GM23248 (cell line): ENCODE measurements around the gene PLK2.

Experiments used
- EZH2 ChIP-seq: fragments of 200-600 bp; sonication (generic); IDR thresholded peaks from 2 replicates; pipeline ENCODE4 v1.6.1; 2018; ENCODE audit warnings: antibody characterized with exemption, mild to moderate bottlenecking; ENCODE audit not compliant: insufficient read depth, poor library complexity, severe bottlenecking
- EZH2phosphoT487 ChIP-seq: fragments of 200-600 bp; sonication (generic); IDR thresholded peaks from 2 replicates; pipeline ENCODE4 v1.6.1; 2018; ENCODE audit warnings: antibody characterized with exemption, moderate library complexity, mild to moderate bottlenecking, low read depth; ENCODE audit not compliant: insufficient read depth

- TF ChIP-seq EZH2 (no peak), EZH2phosphoT487 (no peak)
Observed at GRCh38 chr5:58501778-58502417, 42.0 kb upstream of the PLK2 start.
